Effector memory CD8-positive, alpha-beta T cell (primary cell): Measurements from ENCODE around the gene ADAM10.

Source experiments
- ATAC-seq: fragments of 150-1000 bp; cut with Tn5 transposase; replicated peaks from 2 replicates; pipeline ENCODE4 v1.10.0; 2021; ENCODE audit warnings: mild to moderate bottlenecking, moderate library complexity
- DNase-seq, 3 experiments: peaks; one replicate each; pipeline ENCODE4 v3.0.0; 2021
- H3K27ac Mint-ChIP-seq, 2 donors: one replicate each; pipeline ENCODE4 v1.8.0; 2022; ENCODE audit warnings: mild to moderate bottlenecking in 2 of 2, mixed read lengths in 2 of 2, moderate library complexity in 2 of 2
- H3K27me3 Mint-ChIP-seq, 2 donors: one replicate each; pipeline ENCODE4 v1.8.0; 2022; ENCODE audit warnings: mixed read lengths in 2 of 2
- H3K36me3 Mint-ChIP-seq: one replicate; pipeline ENCODE4 v1.8.0; 2022; ENCODE audit warnings: mild to moderate bottlenecking, moderate library complexity, mixed read lengths; ENCODE audit not compliant: insufficient read depth
- H3K4me1 Mint-ChIP-seq, 2 donors: one replicate each; pipeline ENCODE4 v1.8.0; 2022; ENCODE audit warnings: low read depth in 2 of 2, mixed read lengths in 2 of 2
- H3K4me3 Mint-ChIP-seq, 2 donors: one replicate each; pipeline ENCODE4 v1.8.0; 2022; ENCODE audit warnings: mild to moderate bottlenecking in 2 of 2, mixed read lengths in 2 of 2, moderate library complexity in 2 of 2
- H3K9me3 Mint-ChIP-seq, 2 donors: one replicate each; pipeline ENCODE4 v1.8.0; 2022; ENCODE audit warnings: mixed read lengths in 2 of 2

ADAM10 gene

DNA sequence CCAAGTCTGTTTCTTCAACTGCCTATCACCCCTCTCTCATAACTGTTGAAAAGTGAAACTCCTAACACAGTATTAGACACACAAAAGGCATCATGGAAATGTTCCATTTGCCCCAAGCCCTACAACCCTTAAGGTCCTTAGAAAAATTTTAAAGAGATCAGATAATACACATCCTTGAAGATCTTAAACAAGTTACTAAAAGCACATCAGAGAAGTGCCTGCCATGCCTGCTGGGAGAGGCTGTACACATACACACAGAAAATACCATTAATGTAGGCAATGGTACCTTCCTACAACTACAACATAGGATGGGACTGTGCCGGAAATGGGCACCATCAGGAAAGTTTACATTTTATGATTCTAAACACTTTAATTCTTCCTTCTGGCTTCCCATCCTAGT, 3.3 kb downstream of the ADAM10 start:
- Mint-ChIP-seq H3K27me3 (no peaks in the 10 kb centered on the region), H3K27ac (no peak overlapping the region), H3K9me3 (no peaks in the 10 kb centered on the region), H3K36me3 (peaks cover 22% of the 10 kb centered on the region), H3K4me1 (peaks cover 46 to 66% of the 10 kb centered on the region in 2 donors), H3K4me3 (peak overlapping the region; percentile 12 to 31)
- DNase-seq: no peak
- ATAC-seq: no peak

DNA sequence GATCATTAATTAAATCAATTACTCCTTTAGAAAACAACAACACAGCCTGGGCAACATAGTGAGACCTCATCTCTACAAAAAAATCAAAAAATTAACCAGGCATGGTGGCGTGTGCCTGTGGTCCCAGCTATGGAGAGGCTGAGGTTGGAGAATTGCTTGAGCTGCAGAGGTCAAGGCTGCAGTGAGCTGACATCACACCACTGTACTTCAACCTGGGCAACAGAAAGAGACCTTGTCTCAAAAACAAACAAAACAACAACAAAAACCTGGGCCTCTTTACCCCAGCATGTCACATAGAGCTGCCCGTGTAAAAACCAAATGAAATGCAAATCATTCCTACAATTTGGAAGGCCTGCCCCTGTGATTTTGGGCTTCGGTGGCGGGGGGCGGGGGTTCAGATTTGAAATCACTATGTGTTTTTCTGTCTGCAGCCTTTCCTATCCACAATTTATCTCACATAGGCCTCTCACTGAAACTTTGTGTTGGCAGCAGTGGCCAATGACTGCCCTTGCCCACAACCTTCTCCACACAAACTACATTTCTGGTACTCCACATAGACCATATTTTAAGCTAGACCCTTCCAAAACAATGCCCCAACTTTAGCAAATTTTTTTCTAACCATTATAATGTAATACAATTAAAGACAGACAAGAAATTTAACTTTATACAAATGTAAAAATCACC, 6.5 kb downstream of the ADAM10 start:
- H3K4me1 Mint-ChIP-seq: peaks cover 47 to 67% of the 10 kb centered on the region in 2 donors
- no peak overlapping the region for H3K27ac Mint-ChIP-seq
- peak overlapping the region in 1 of 2 donors; percentile 6 for H3K4me3 Mint-ChIP-seq
- DNase-seq (no peak), ATAC-seq (no peak)
- H3K9me3 Mint-ChIP-seq: no peaks in the 10 kb centered on the region
- peaks cover 3% of the 10 kb centered on the region for H3K36me3 Mint-ChIP-seq
- no peaks in the 10 kb centered on the region for H3K27me3 Mint-ChIP-seq

DNA sequence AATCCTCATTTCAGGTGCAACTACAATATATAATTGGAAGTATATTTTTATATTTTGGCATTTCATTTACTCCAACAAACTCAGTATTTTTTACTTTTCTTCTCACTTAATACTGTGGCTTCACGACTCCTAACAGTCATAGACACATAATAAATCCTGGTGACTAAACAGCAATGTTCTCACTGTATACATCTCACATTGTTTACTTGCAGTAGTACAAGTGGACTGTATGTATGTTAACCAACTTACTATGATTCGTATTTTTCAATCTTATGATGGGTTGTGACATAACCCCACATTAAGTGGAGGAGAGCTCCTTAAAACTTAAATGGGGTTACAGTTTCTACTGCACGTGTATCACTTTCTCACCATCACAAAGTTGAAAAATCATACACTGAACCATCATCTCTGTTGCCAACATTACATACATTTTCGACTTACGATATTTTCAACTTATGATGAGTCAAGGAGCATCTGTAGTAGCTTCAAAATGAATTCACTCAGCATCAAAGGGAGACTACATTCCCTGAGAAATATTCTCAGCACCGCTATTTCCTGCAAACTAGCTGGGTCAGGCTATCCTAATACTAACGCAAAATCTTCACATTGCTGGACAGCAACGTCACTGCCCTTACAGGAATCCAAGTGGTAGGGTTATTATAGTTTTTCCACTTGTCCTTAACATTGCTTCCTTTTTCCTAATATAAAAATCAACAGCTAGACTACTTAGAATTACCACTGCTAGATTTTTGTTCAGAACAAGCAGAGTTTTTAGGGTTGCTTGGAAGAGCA, 7.3 kb downstream of the ADAM10 start:
- Mint-ChIP-seq H3K4me3 (peak overlapping the region in 1 of 2 donors; percentile 6), H3K9me3 (no peaks in the 10 kb centered on the region), H3K27me3 (no peaks in the 10 kb centered on the region), H3K4me1 (peaks cover 49 to 69% of the 10 kb centered on the region in 2 donors), H3K27ac (no peak overlapping the region), H3K36me3 (peaks cover 3% of the 10 kb centered on the region)
- DNase-seq: no peak
- ATAC-seq: no peak

DNA sequence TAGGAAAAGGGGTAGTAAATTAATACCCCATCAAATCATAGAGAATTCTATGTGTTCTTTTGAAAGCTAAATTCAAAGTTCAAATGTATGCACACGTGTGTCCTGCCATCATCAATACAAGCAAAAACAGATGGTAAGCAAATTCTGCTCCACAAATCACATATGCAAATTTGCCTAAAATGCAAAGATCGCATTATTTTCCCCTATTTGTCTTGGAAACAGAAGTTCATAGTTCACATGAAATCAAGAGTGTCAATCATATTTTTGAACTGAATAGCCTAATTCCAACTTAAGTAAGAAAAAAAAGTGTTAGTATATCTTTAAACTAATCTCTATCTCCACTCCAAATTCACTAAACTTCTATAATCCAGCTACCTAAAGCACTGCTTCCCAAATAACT, 8.5 kb downstream of the ADAM10 start:
- ATAC-seq (no peak), DNase-seq (no peak)
- no peaks in the 10 kb centered on the region for H3K9me3 Mint-ChIP-seq
- H3K4me1 Mint-ChIP-seq: peaks cover 53 to 74% of the 10 kb centered on the region in 2 donors
- no peaks in the 10 kb centered on the region for H3K27me3 Mint-ChIP-seq
- H3K4me3 Mint-ChIP-seq: no peak overlapping the region
- peaks cover 3% of the 10 kb centered on the region for H3K36me3 Mint-ChIP-seq
- H3K27ac Mint-ChIP-seq: no peak overlapping the region

DNA sequence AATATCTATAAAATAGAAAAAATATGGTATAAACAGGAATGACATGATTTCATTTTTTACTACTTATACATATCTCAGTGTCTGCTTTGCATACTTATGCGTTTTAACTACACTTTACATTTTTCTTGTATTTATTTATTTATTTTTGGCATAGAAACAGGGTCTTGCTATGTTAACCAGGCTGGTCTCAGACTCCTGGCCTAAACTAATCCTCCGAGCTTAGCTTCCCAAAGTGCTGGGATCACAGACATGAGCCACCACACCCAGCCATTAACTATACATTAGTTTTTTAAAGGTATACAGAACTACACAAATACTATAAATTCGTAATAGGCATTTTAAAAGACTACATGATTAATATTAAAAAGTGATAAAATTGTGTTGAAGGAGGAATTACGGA, 9.1 kb downstream of the ADAM10 start:
- Mint-ChIP-seq H3K27ac (no peak overlapping the region), H3K9me3 (no peaks in the 10 kb centered on the region), H3K36me3 (peaks cover 3% of the 10 kb centered on the region), H3K4me3 (no peak overlapping the region), H3K27me3 (no peaks in the 10 kb centered on the region), H3K4me1 (peaks cover 53 to 74% of the 10 kb centered on the region in 2 donors)
- ATAC-seq (no peak), DNase-seq (no peak)

DNA sequence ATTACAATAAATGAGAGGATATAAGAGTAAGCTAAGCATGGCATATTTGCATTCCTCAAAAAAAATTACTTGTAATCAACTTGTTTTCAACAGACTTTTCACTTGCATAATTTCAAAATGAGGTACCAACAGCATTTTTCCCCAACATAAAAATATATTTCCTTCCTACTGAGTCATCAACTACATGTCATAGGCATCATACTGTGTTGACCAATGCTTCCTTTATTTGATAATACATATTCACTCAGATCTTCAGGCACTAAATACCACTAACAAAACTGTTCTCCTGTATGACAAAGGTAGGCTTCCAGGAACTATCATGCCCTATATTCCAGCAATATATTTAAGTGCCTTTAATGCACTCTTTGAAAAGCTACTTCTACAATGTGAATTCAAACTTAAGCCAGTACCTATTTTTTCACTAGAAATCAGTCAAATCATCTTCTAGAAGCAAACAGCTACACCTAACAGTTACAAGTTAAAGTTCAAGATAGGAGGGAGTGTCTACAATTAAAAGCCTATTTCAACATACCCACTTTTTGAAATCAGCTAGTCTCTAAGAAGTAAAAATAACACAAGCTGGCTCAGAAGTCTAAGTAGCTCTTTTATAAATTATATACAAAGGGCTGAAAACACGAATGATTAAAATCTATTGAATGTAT, 11.3 kb downstream of the ADAM10 start:
- no peaks in the 10 kb centered on the region for H3K9me3 Mint-ChIP-seq
- H3K27me3 Mint-ChIP-seq: no peaks in the 10 kb centered on the region
- DNase-seq: no peak
- peak overlapping the region in 1 of 2 donors; percentile 53 for H3K4me3 Mint-ChIP-seq
- H3K4me1 Mint-ChIP-seq: peaks cover 49 to 76% of the 10 kb centered on the region in 2 donors
- peak overlapping the region; percentile 26 to 85 for H3K27ac Mint-ChIP-seq
- ATAC-seq: no peak
- H3K36me3 Mint-ChIP-seq: peaks cover 2% of the 10 kb centered on the region

DNA sequence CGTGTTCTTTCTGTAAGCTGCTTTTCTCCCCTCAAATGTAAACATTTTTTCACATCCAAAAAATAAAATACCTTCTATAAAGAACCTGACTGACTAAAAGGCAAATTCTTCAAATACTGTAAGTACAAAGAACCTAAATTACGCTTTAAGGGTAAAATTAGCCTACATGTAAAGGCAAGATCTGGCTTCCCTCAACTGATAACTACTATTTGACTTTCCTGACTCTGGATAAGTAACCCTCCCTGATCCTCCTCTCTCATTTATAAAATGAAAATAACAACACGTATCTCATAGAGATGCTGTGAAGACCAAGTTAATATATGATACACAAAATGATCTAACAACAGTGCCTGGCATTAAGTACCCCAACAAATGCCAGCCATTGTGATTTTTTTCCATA, 12.2 kb downstream of the ADAM10 start:
- Mint-ChIP-seq H3K4me1 (peaks cover 46 to 74% of the 10 kb centered on the region in 2 donors), H3K9me3 (no peaks in the 10 kb centered on the region), H3K36me3 (peaks cover 2% of the 10 kb centered on the region), H3K27ac (peak overlapping the region in 1 of 2 donors; percentile 45), H3K27me3 (no peaks in the 10 kb centered on the region), H3K4me3 (peak overlapping the region in 1 of 2 donors; percentile 53)
- no peak for DNase-seq
- no peak for ATAC-seq

DNA sequence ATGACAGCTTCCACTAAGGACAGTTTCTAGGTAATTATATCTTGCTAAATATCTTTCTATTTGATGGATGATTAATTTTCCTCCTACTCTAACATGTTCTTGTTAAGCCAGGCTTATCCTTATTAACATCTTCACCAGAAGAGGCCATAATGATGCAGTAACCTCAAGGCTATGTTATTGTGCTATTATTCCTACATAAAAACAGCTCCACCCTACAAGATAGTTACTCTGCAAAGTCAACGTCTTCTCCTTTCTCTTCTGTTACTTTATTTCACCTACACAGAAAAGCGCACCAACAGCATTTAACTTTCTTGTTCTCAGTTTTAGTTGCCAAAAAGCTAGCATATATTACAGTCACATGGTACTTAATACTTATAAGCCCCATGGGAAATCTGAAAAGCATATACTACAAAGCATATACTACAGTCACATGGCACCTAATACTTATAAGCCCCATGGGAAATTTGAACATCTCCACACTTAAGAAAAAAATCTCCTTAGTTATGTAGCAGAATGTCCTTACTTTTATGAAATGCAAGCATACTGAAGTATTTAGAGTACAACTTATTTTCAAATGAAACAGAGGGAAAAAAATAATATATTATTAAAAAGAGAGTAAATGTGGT, 13.4 kb downstream of the ADAM10 start:
- H3K27me3 Mint-ChIP-seq: no peaks in the 10 kb centered on the region
- no peak for DNase-seq
- H3K27ac Mint-ChIP-seq: peak overlapping the region; percentile 13 to 45
- H3K4me3 Mint-ChIP-seq: no peak overlapping the region
- ATAC-seq: no peak
- H3K36me3 Mint-ChIP-seq: peaks cover 2% of the 10 kb centered on the region
- H3K4me1 Mint-ChIP-seq: peaks cover 43 to 72% of the 10 kb centered on the region in 2 donors
- no peaks in the 10 kb centered on the region for H3K9me3 Mint-ChIP-seq

DNA sequence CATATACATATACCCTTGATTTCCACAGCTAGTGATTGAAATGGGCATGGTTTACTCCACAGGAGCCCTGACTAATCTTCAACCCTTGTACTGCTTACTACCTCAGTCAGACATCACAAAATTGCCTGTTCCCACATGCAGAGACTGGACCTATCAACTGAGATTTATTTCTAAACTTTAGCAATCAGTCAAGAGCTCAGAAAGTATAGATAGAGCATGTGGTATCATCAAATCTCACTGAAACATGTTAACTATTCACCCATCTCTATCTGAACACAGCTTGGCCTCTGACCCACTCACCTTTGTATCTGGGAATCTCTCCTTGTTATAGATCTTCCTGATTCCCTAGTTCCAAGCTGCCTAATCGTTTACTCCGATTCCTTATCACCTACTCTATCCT, 14.6 kb downstream of the ADAM10 start:
- H3K27me3 Mint-ChIP-seq: no peaks in the 10 kb centered on the region
- no peak for DNase-seq

DNA sequence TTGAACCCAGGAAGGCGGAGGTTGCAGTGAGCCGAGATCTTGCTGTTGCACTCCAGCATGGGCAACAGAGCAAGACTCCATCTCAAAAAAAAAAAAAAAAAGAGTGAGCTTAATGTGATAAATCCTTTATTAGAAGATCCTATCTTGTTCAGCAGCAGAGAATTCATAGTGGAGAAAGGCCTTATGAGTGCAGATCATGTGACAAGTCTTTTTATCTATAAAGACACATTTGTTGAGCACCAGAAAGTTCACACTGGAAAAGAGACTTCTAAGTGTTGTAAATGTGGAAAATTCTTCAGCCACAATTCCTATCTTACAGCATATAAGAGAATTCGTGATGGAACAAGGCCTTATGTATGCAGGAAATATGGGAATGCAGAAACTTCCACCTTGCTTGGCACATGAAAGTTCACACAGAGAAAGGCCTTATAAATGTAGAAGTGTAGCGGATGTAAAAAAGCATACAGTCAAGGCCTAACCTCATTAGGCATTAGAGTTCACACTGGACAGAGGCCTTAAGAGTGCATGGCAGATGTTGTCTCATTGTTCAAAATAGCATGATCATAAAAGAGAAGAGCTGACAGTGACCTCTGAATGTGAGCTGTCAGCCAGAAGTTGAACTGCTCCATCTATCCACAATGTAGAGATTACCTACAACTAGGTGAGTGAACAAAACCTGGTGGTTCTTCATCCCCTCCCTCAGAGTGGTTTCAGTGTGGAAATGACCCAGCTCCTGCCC, 16.7 kb downstream of the ADAM10 start:
- peaks cover 8% of the 10 kb centered on the region for H3K36me3 Mint-ChIP-seq
- ATAC-seq (no peak), DNase-seq (no peak)
- no peaks in the 10 kb centered on the region for H3K9me3 Mint-ChIP-seq
- H3K4me3 Mint-ChIP-seq: peak overlapping the region in 1 of 2 donors; percentile 49
- no peaks in the 10 kb centered on the region for H3K27me3 Mint-ChIP-seq
- H3K27ac Mint-ChIP-seq: peak overlapping the region; percentile 67 to 83
- peaks cover 44 to 75% of the 10 kb centered on the region in 2 donors for H3K4me1 Mint-ChIP-seq

More for the DNA sequence above, 14.6 kb downstream of the ADAM10 start:
- ATAC-seq: no peak
- Mint-ChIP-seq H3K27ac (peak overlapping the region in 1 of 2 donors; percentile 14), H3K4me3 (no peak overlapping the region), H3K36me3 (peaks cover 2% of the 10 kb centered on the region), H3K9me3 (no peaks in the 10 kb centered on the region), H3K4me1 (peaks cover 49 to 77% of the 10 kb centered on the region in 2 donors)

DNA sequence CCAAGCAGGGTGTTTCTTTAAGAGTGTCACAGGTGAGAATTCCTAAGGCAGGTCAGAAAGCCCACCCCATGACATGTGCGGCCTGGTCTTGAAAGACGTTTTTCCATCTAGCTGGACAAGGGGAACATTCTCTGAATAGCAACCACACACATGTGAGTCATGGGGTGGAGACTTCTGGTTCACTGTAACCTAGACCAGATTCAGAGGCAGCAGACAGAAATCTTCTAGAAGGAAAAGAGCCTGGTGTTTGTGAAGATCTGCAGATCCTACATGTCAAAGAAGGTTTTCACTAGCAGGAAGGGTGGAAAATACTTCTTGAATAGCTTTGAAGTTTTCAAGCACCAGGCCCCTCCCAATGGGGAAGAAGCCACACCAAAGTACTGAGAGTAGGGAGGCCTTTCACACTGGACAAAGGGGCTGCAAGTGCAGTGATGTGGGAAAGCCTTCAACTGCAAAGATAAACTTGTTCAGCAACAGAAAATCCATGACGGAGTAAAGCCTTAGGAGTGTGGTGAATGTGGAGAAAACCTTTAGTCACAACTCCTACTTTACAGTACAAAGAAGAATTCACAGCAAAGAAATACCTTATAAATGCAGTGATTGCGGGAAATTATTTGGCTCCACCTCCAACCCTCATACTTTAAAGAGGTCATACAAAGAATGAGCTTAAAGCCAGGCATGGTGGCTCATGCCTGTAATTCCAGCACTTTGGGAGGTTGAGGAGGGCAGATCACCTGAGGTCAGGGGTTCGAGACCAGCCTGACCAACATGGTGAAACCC, 17.6 kb downstream of the ADAM10 start:
- Mint-ChIP-seq H3K4me3 (peak overlapping the region; percentile 45 to 49), H3K27me3 (no peaks in the 10 kb centered on the region), H3K9me3 (no peaks in the 10 kb centered on the region), H3K4me1 (peaks cover 41 to 72% of the 10 kb centered on the region in 2 donors), H3K27ac (peak overlapping the region; percentile 67 to 83), H3K36me3 (peaks cover 8% of the 10 kb centered on the region)
- DNase-seq (no peak), ATAC-seq (no peak)

DNA sequence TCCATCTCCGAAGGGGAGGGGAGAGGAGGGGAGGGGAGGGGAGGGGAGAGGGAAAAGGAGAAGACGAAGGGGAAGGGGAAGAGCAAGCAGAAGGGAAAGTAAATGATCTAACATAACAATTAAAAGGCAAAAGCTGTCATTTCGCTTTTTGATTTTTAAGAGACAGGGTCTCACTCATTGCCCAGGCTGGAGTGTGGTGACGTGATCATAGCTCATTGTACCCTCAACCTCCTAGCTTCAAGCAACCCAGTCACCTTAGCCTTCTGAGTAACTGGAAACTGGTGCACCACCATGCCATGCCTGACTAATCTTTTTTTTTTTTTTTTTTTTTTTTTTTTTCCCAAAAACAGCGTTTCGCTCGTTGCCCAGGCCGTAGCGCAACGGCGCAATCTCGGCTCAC, 22.6 kb downstream of the ADAM10 start:
- H3K9me3 Mint-ChIP-seq: no peaks in the 10 kb centered on the region
- no peak for ATAC-seq
- H3K36me3 Mint-ChIP-seq: peaks cover 18% of the 10 kb centered on the region
- no peaks in the 10 kb centered on the region for H3K27me3 Mint-ChIP-seq
- H3K27ac Mint-ChIP-seq: no peak overlapping the region
- peak overlapping the region in 1 of 2 donors; percentile 34 for H3K4me3 Mint-ChIP-seq
- no peak for DNase-seq
- H3K4me1 Mint-ChIP-seq: peaks cover 33 to 68% of the 10 kb centered on the region in 2 donors
